ENCODE results near the gene POR. TPM values are rescaled to one million over a fixed set of nuclear protein-coding genes. Genes with fewer than 3 reads are reported as not detected.

Gene POR
- total and polyA plus RNA-seq, 2 of the 8 experiments (the other 6 are each of a cell fraction or from before 2014, with no cell fraction given) = 98.7 to 144 TPM

- Histone ChIP-seq H3K4me2 (ENCODE audit: insufficient read depth in 1 of 2, low read depth in 2 of 2, low read length in 2 of 2) (no peak overlapping the region), H2BK20ac (ENCODE audit: low read length) (no peak overlapping the region), H3K9ac (replicated peaks in 1 of 4; ENCODE audit: extremely low read depth in 1 of 4, low read depth in 3 of 4, low read length in 3 of 4) (no peak overlapping the region), H3K23ac (ENCODE audit: insufficient read length) (no peak overlapping the region), H3K27me3 (replicated peaks in 1 of 4; ENCODE audit: control insufficient read depth in 3 of 4, extremely low read depth in 1 of 4, insufficient read depth in 3 of 4, low read length in 3 of 4) (no peaks in the 10 kb centered on the region), H3K27ac (ENCODE audit: low read depth, low read length) (peak overlapping the region; percentile 21; the same call in 1 of the 2 replicates), H2BK5ac (ENCODE audit: low read depth, low read length) (no peak overlapping the region; the same call in 1 of the 2 replicates), H3K56ac (replicated peaks; ENCODE audit: insufficient read length, low read depth, low read length) (no peak overlapping the region), H3K23me2 (ENCODE audit: low read depth, low read length) (no peaks in the 10 kb centered on the region), H3K14ac (ENCODE audit: insufficient read length) (no peak overlapping the region), H4K20me1 (replicated peaks in 1 of 2; ENCODE audit: control insufficient read depth in 1 of 2, insufficient read depth in 2 of 2, low read length in 2 of 2) (peaks cover 0 to 19% of the 10 kb centered on the region in 2 experiments), H2BK12ac (ENCODE audit: low read depth, low read length) (no peak overlapping the region), H3K4me1 (replicated peaks in 1 of 4; ENCODE audit: control insufficient read depth in 3 of 4, insufficient read depth in 4 of 4, low read length in 3 of 4) (0 out of 7 replicates have a peak, but pooled peaks cover 0 to 2% (median 0%) of the 10 kb centered on the region in 4 experiments), H4K8ac (ENCODE audit: extremely low read depth, insufficient read depth, low read length) (no peak overlapping the region), H3K79me2 (ENCODE audit: control insufficient read depth in 1 of 2, insufficient read depth in 2 of 2, low read length in 2 of 2) (no peaks in the 10 kb centered on the region), H2AK5ac (ENCODE audit: low read depth, low read length) (no peak overlapping the region), H2BK120ac (replicated peaks; ENCODE audit: low read depth, low read length) (no peak overlapping the region), H3K79me1 (ENCODE audit: low read depth, low read length) (peaks cover 7% of the 10 kb centered on the region), H2AFZ (ENCODE audit: low read length) (no peak overlapping the region), H3K4ac (replicated peaks; ENCODE audit: insufficient read length, low read depth, low read length) (no peak overlapping the region), H3K4me3 (ENCODE audit: extremely low read depth in 1 of 4, insufficient read depth in 2 of 4, low read depth in 3 of 4, low read length in 4 of 4) (no peak overlapping the region), H3K18ac (ENCODE audit: extremely low read depth, low read length) (no peak overlapping the region), H3K9me3 (ENCODE audit: insufficient read depth in 2 of 2, low read depth in 1 of 2, low read length in 1 of 2) (no peaks in the 10 kb centered on the region), H3K36me3 (ENCODE audit: control insufficient read depth in 2 of 4, insufficient read depth in 4 of 4, low read length in 3 of 4) (peaks cover 0 to 12% (median 3%) of the 10 kb centered on the region in 4 experiments; a peak in 5 of 8 replicates), H4K5ac (ENCODE audit: insufficient read length, low read depth, low read length) (no peak overlapping the region), H2BK15ac (ENCODE audit: low read length) (no peak overlapping the region), H4K91ac (replicated peaks; ENCODE audit: insufficient read length, low read length) (no peak overlapping the region)
- ChIA-PET CTCF (ENCODE audit: partially characterized antibody) (interaction anchor here (1.1 to 2.9 kb wide), 3 partner anchors 11 to 63 kb away, joined by 3 to 10 read pairs (median 6); no protein-coding TSS in a partner anchor), POLR2A (ENCODE audit: partially characterized antibody) (no interaction called here)
- FAIRE-seq (no peak), DNase-seq (ENCODE audit: low read depth in 1 of 2, low spot score in 2 of 2) (no peak)
- no peak for TF ChIP-seq SP2 (IDR thresholded peaks at IDR 0.05; ENCODE audit: low read length)
- TF ChIP-seq EP300 (IDR thresholded peaks at IDR 0.05; ENCODE audit: borderline replicate concordance in 1 of 2, low read depth in 2 of 2, low read length in 2 of 2) = no peak
- TF ChIP-seq SP1 (IDR thresholded peaks at IDR 0.05; ENCODE audit: low read depth, low read length) = no peak
- no peak for TF ChIP-seq SUZ12 (IDR thresholded peaks at IDR 0.05; ENCODE audit: low read length)
- no peak for TF ChIP-seq HDAC6 (IDR thresholded peaks at IDR 0.05; ENCODE audit: low read depth, low read length)
- TF ChIP-seq SRF (IDR thresholded peaks at IDR 0.05; ENCODE audit: low read depth, low read length) = no peak
- no peak for TF ChIP-seq GTF2F1 (IDR thresholded peaks at IDR 0.05; ENCODE audit: borderline replicate concordance, low read depth, low read length)
- TF ChIP-seq ASH2L (IDR thresholded peaks at IDR 0.05; ENCODE audit: low read length) = no peak
- TF ChIP-seq JUND (IDR thresholded peaks at IDR 0.05; ENCODE audit: low read length) = no peak
- no peak for TF ChIP-seq E2F6 (IDR thresholded peaks at IDR 0.05)
- TF ChIP-seq SIN3A (conservative IDR thresholded peaks at IDR 0.05 in 1 of 2, IDR thresholded peaks at IDR 0.05 in 1 of 2; ENCODE audit: low read depth in 1 of 2, low read length in 2 of 2) = no peak
- WGBS, 2 experiments (ENCODE audit: extremely low coverage in 1 of 2, insufficient coverage in 1 of 2, insufficient read length in 1 of 2, insufficient replicate concordance in 2 of 2, low coverage in 1 of 2, low lambda C conversion rate in 2 of 2, missing lambda C conversion rate in 1 of 2) = 90% methylated on average over 10 of the region's 12 CpGs; no CpG with 5 or more reads in 1 of the 2 experiments
Observed at GRCh38 chr7:75968561-75969001, 53.6 kb downstream of the POR start.
